DOHH2 (cell line): ENCODE results near the gene LRRN2.

Source experiments
- H3F3A ChIP-seq: fragments of 200-600 bp; sonication (generic), shearing (Covaris generic); 2 replicates; pipeline ENCODE4 v1.6.0; 2016; ENCODE audit warnings: antibody characterized with exemption, mild to moderate bottlenecking; ENCODE audit not compliant: control insufficient read depth, insufficient read depth
- H3K27ac ChIP-seq: fragments of 200-600 bp; sonication (generic); 2 replicates; pipeline ENCODE4 v1.5.1; 2014; ENCODE audit warnings: low read depth, mild to moderate bottlenecking, low read length, moderate library complexity
- H3K27me3 ChIP-seq: fragments of 200-600 bp; sonication (generic); 2 replicates; pipeline ENCODE4 v1.6.1; 2014; ENCODE audit warnings: mild to moderate bottlenecking, low read length, mixed read lengths; ENCODE audit not compliant: control insufficient read depth
- H3K36me3 ChIP-seq: fragments of 200-600 bp; sonication (generic); 2 replicates; pipeline ENCODE4 v1.6.1; 2014; ENCODE audit warnings: mild to moderate bottlenecking, low read length, moderate library complexity, mixed read lengths; ENCODE audit not compliant: control insufficient read depth
- H3K4me1 ChIP-seq: fragments of 200-600 bp; sonication (generic); 2 replicates; pipeline ENCODE4 v1.6.1; 2014; ENCODE audit warnings: mild to moderate bottlenecking, low read length, mixed read lengths; ENCODE audit not compliant: control insufficient read depth
- H3K4me2 ChIP-seq: fragments of 200-600 bp; sonication (generic); 2 replicates; pipeline ENCODE4 v1.6.0; 2014; ENCODE audit warnings: mild to moderate bottlenecking, low read length, moderate library complexity
- H3K4me3 ChIP-seq: fragments of 200-600 bp; sonication (generic); 2 replicates; pipeline ENCODE4 v1.5.1; 2014; ENCODE audit warnings: mild to moderate bottlenecking, low read length, mixed read lengths
- H3K79me2 ChIP-seq: fragments of 200-600 bp; sonication (generic); 2 replicates; pipeline ENCODE4 v1.6.1; 2014; ENCODE audit warnings: mild to moderate bottlenecking, low read length, mixed read lengths; ENCODE audit not compliant: control insufficient read depth
- H3K9me2 ChIP-seq: fragments of 200-600 bp; sonication (generic); replicated peaks from 2 replicates; pipeline ENCODE4 v1.6.1; 2014; ENCODE audit warnings: mild to moderate bottlenecking, low read length, mixed read lengths; ENCODE audit not compliant: control insufficient read depth
- H3K9me3 ChIP-seq: fragments of 200-600 bp; sonication (generic); 2 replicates; pipeline ENCODE4 v1.6.1; 2014; ENCODE audit warnings: antibody characterized with exemption, low read length, mixed read lengths; ENCODE audit not compliant: control insufficient read depth, insufficient read depth
- H4K20me1 ChIP-seq: fragments of 200-600 bp; sonication (generic); 2 replicates; pipeline ENCODE4 v1.6.0; 2014; ENCODE audit warnings: low read depth, mild to moderate bottlenecking, antibody characterized with exemption, low read length, moderate library complexity; ENCODE audit not compliant: control insufficient read depth, insufficient read depth
- CTCF ChIP-seq: fragments of 200-600 bp; sonication (generic); IDR thresholded peaks from one replicate; pipeline ENCODE4 v1.5.1; 2014; ENCODE audit warnings: antibody characterized with exemption, mild to moderate bottlenecking, low read depth, low read length; ENCODE audit not compliant: poor library complexity, severe bottlenecking
- EZH2phosphoT487 ChIP-seq: fragments of 200-600 bp; sonication (generic); IDR thresholded peaks from 2 replicates; pipeline ENCODE4 v1.6.1; 2017; ENCODE audit warnings: borderline replicate concordance, mild to moderate bottlenecking, antibody characterized with exemption, low read length, moderate library complexity, mixed read lengths

LRRN2 gene

GRCh38 chr1:204664384-204664651 is 21.2 kb downstream of the LRRN2 start:
- Histone ChIP-seq H3K4me1 (no peaks in the 10 kb centered on the region), H3F3A (no peaks in the 10 kb centered on the region), H3K79me2 (no peaks in the 10 kb centered on the region), H3K27me3 (peaks cover 41% of the 10 kb centered on the region), H4K20me1 (no peaks in the 10 kb centered on the region), H3K27ac (no peak overlapping the region), H3K4me3 (no peak overlapping the region), H3K36me3 (no peaks in the 10 kb centered on the region), H3K4me2 (no peak overlapping the region), H3K9me2 (no peaks in the 10 kb centered on the region), H3K9me3 (no peaks in the 10 kb centered on the region)
- no peak for TF ChIP-seq CTCF
- TF ChIP-seq EZH2phosphoT487, result no peak

- Histone ChIP-seq H3K4me2 (no peak overlapping the region), H4K20me1 (no peaks in the 10 kb centered on the region), H3K27ac (no peak overlapping the region), H3K4me3 (no peak overlapping the region), H3F3A (no peaks in the 10 kb centered on the region), H3K79me2 (no peaks in the 10 kb centered on the region), H3K4me1 (no peaks in the 10 kb centered on the region), H3K36me3 (no peaks in the 10 kb centered on the region), H3K9me3 (no peaks in the 10 kb centered on the region), H3K9me2 (no peaks in the 10 kb centered on the region), H3K27me3 (peaks cover 36% of the 10 kb centered on the region)
- TF ChIP-seq EZH2phosphoT487 (no peak), CTCF (no peak)
Measured at GRCh38 chr1:204663644-204664383, 21.7 kb downstream of the LRRN2 start.

GRCh38 chr1:204662530-204662929 is 23.0 kb downstream of the LRRN2 start:
- Histone ChIP-seq H3K27me3 (peaks cover 32% of the 10 kb centered on the region), H3K4me2 (no peak overlapping the region), H3K4me3 (no peak overlapping the region), H3K36me3 (no peaks in the 10 kb centered on the region), H3K27ac (no peak overlapping the region), H4K20me1 (no peaks in the 10 kb centered on the region), H3F3A (no peaks in the 10 kb centered on the region), H3K9me3 (no peaks in the 10 kb centered on the region), H3K9me2 (no peaks in the 10 kb centered on the region), H3K4me1 (no peaks in the 10 kb centered on the region), H3K79me2 (no peaks in the 10 kb centered on the region)
- TF ChIP-seq CTCF (no peak), EZH2phosphoT487 (no peak)
